ENCODE measurements around the gene TMEM38A. TPM values are rescaled to one million over a fixed set of nuclear protein-coding genes. Genes with fewer than 3 reads are reported as not detected.
A peak's percentile ranks its signal among the peaks of the same experiment; 100 is the strongest.
"Not testable (repeated sequence)": the region's sequence is repeated elsewhere in the genome, so short reads cannot be mapped to it uniquely, and the experiment has no call there.

TMEM38A gene
- total RNA-seq, 1 experiment from 2014 or later, result 10.2 TPM

- DNase-seq (ENCODE audit: low spot score), result no peak
Measured at GRCh38 chr19:16637535-16637934, 23.4 kb upstream of the TMEM38A start.

GRCh38 chr19:16638666-16639065 is 22.3 kb upstream of the TMEM38A start:
- DNase-seq (ENCODE audit: low spot score), result no peak

GRCh38 chr19:16640951-16641350 is 20.0 kb upstream of the TMEM38A start:
- DNase-seq (ENCODE audit: low spot score), result no peak

- no peak for DNase-seq (ENCODE audit: low spot score)
Measured at GRCh38 chr19:16641695-16642094, 19.2 kb upstream of the TMEM38A start.

GRCh38 chr19:16645140-16645539 is 15.8 kb upstream of the TMEM38A start:
- no peak for DNase-seq (ENCODE audit: low spot score)

GRCh38 chr19:16649734-16650133 is 11.2 kb upstream of the TMEM38A start:
- no peak for DNase-seq (ENCODE audit: low spot score)

GRCh38 chr19:16650821-16651220 is 10.1 kb upstream of the TMEM38A start:
- no peak for DNase-seq (ENCODE audit: low spot score)

- not testable (repeated sequence) for DNase-seq (ENCODE audit: low spot score)
Measured at GRCh38 chr19:16651421-16652188, 9.3 kb upstream of the TMEM38A start.

- no peak for DNase-seq (ENCODE audit: low spot score)
Measured at GRCh38 chr19:16652854-16653253, 8.1 kb upstream of the TMEM38A start.

GRCh38 chr19:16654140-16654539 is 6.8 kb upstream of the TMEM38A start:
- DNase-seq (ENCODE audit: low spot score), result peak; percentile 34

- DNase-seq (ENCODE audit: low spot score), result no peak
Measured at GRCh38 chr19:16654627-16655026, 6.3 kb upstream of the TMEM38A start.

GRCh38 chr19:16655727-16656126 is 5.2 kb upstream of the TMEM38A start:
- no peak for DNase-seq (ENCODE audit: low spot score)

GRCh38 chr19:16657384-16657783 is 3.6 kb upstream of the TMEM38A start:
- DNase-seq (ENCODE audit: low spot score), result no peak

GRCh38 chr19:16659464-16659831 is 1.5 kb upstream of the TMEM38A start:
- DNase-seq (ENCODE audit: low spot score), result no peak

GRCh38 chr19:16659832-16660708 is 869 bp upstream of the TMEM38A start, which contains the start of gene SMIM7:
SMIM7 (minus strand) TSS chr19:16660144; CDS start chr19:16660110, 34 bp downstream.
- DNase-seq (ENCODE audit: low spot score), result peak; percentile 98

- DNase-seq (ENCODE audit: low spot score), result no peak
Measured at GRCh38 chr19:16661480-16662034, 618 bp downstream of the TMEM38A start.

GRCh38 chr19:16668176-16668575 is 7.2 kb downstream of the TMEM38A start:
- no peak for DNase-seq (ENCODE audit: low spot score)

GRCh38 chr19:16668702-16669101 is 7.8 kb downstream of the TMEM38A start:
- DNase-seq (ENCODE audit: low spot score), result not testable (repeated sequence)

GRCh38 chr19:16670291-16670690 is 9.4 kb downstream of the TMEM38A start:
- no peak for DNase-seq (ENCODE audit: low spot score)

GRCh38 chr19:16671652-16672274 is 10.8 kb downstream of the TMEM38A start:
- no peak for DNase-seq (ENCODE audit: low spot score)

- DNase-seq (ENCODE audit: low spot score), result no peak
Measured at GRCh38 chr19:16673231-16673630, 12.3 kb downstream of the TMEM38A start.

- not testable (repeated sequence) for DNase-seq (ENCODE audit: low spot score)
Measured at GRCh38 chr19:16673839-16674238, 12.9 kb downstream of the TMEM38A start.

All from A172 (cell line).